Dendritic cell treated with granulocyte-macrophage colony-stimulating factor and Interleukin-4, amounts not matched to agents 40 ng/mL and 50 ng/mL, for 4 days (primary cell): ENCODE results near the gene GJA1.

Experiments
- H3K27ac Mint-ChIP-seq: one replicate; pipeline ENCODE4 v1.8.0; 2022; ENCODE audit warnings: mild to moderate bottlenecking, mixed read lengths
- H3K27me3 Mint-ChIP-seq: one replicate; pipeline ENCODE4 v1.8.0; 2022; ENCODE audit warnings: mild to moderate bottlenecking, mixed read lengths
- H3K36me3 Mint-ChIP-seq: one replicate; pipeline ENCODE4 v1.8.0; 2022; ENCODE audit warnings: low read depth, mixed read lengths
- H3K4me1 Mint-ChIP-seq: one replicate; pipeline ENCODE4 v1.8.0; 2022; ENCODE audit warnings: low read depth, mixed read lengths
- H3K4me3 Mint-ChIP-seq: one replicate; pipeline ENCODE4 v1.8.0; 2022; ENCODE audit warnings: mild to moderate bottlenecking, moderate library complexity, mixed read lengths
- H3K9me3 Mint-ChIP-seq: one replicate; pipeline ENCODE4 v1.8.0; 2022; ENCODE audit warnings: mixed read lengths
- intact Hi-C: fragments of 100-400 bp; cut with micrococcal nuclease; formaldehyde crosslinking; loops from one replicate; pipeline ENCODE4 v1.15.0; 2022

The GJA1 gene

GRCh38 chr6:121482751-121483150 is 47.3 kb downstream of the GJA1 start:
- Mint-ChIP-seq H3K36me3 (no peaks in the 10 kb centered on the region), H3K27me3 (no peaks in the 10 kb centered on the region), H3K4me1 (no peaks in the 10 kb centered on the region), H3K27ac (no peak overlapping the region), H3K4me3 (no peak overlapping the region), H3K9me3 (no peaks in the 10 kb centered on the region)
- intact Hi-C loops = no loop called here

GRCh38 chr6:121485359-121485811 is 49.9 kb downstream of the GJA1 start:
- Mint-ChIP-seq H3K4me1 (no peaks in the 10 kb centered on the region), H3K9me3 (no peaks in the 10 kb centered on the region), H3K4me3 (no peak overlapping the region), H3K27ac (no peak overlapping the region), H3K27me3 (no peaks in the 10 kb centered on the region), H3K36me3 (no peaks in the 10 kb centered on the region)
- intact Hi-C loops = no loop called here

- intact Hi-C loops = no loop called here
- H3K27me3 Mint-ChIP-seq = no peaks in the 10 kb centered on the region
- H3K4me3 Mint-ChIP-seq = no peak overlapping the region
- no peaks in the 10 kb centered on the region for H3K9me3 Mint-ChIP-seq
- H3K36me3 Mint-ChIP-seq = no peaks in the 10 kb centered on the region
- H3K27ac Mint-ChIP-seq = no peak overlapping the region
- no peaks in the 10 kb centered on the region for H3K4me1 Mint-ChIP-seq
These were observed 56.1 kb downstream of the GJA1 start for GRCh38 chr6:121491576-121491975.

GRCh38 chr6:121492536-121492935 is 57.1 kb downstream of the GJA1 start:
- no peaks in the 10 kb centered on the region for H3K9me3 Mint-ChIP-seq
- H3K36me3 Mint-ChIP-seq = no peaks in the 10 kb centered on the region
- no peaks in the 10 kb centered on the region for H3K4me1 Mint-ChIP-seq
- no peaks in the 10 kb centered on the region for H3K27me3 Mint-ChIP-seq
- intact Hi-C loops = no loop called here
- H3K27ac Mint-ChIP-seq = no peak overlapping the region
- no peak overlapping the region for H3K4me3 Mint-ChIP-seq

GRCh38 chr6:121497970-121498375 is 62.5 kb downstream of the GJA1 start:
- Mint-ChIP-seq H3K27ac (no peak overlapping the region), H3K27me3 (peaks cover 1% of the 10 kb centered on the region), H3K4me3 (no peak overlapping the region), H3K4me1 (no peaks in the 10 kb centered on the region), H3K9me3 (no peaks in the 10 kb centered on the region), H3K36me3 (no peaks in the 10 kb centered on the region)
- intact Hi-C loops = no loop called here

GRCh38 chr6:121498481-121499276 is 63.2 kb downstream of the GJA1 start:
- intact Hi-C loops = no loop called here
- no peaks in the 10 kb centered on the region for H3K9me3 Mint-ChIP-seq
- no peak overlapping the region for H3K4me3 Mint-ChIP-seq
- no peaks in the 10 kb centered on the region for H3K4me1 Mint-ChIP-seq
- H3K36me3 Mint-ChIP-seq = no peaks in the 10 kb centered on the region
- H3K27ac Mint-ChIP-seq = no peak overlapping the region
- H3K27me3 Mint-ChIP-seq = peaks cover 1% of the 10 kb centered on the region
